OCI-LY3 (cell line): Measurements from ENCODE around the gene RAPGEFL1.

ENCODE experiments used
- H2AFZ ChIP-seq: fragments of 200-600, 300-600 bp; shearing (Covaris generic); 2 replicates; pipeline ENCODE4 v1.6.0; 2014; ENCODE audit warnings: antibody characterized with exemption, low read depth, low read length
- H3K27ac ChIP-seq: fragments of 200-600, 300-600 bp; sonication (generic); 2 replicates; pipeline ENCODE4 v1.5.1; 2014; ENCODE audit warnings: mild to moderate bottlenecking, low read length, moderate library complexity, mixed read lengths
- H3K27me3 ChIP-seq: fragments of 200-600, 300-600 bp; sonication (generic); 2 replicates; pipeline ENCODE4 v1.6.1; 2014; ENCODE audit warnings: low read depth, low read length, mixed read lengths
- H3K36me3 ChIP-seq: fragments of 200-600, 300-600 bp; sonication (generic); replicated peaks from 2 replicates; pipeline ENCODE3; 2014; ENCODE audit warnings: low read depth, low read length, mixed read lengths
- H3K4me1 ChIP-seq: fragments of 300-600, 200-600 bp; sonication (generic); 2 replicates; pipeline ENCODE4 v1.6.1; 2014; ENCODE audit warnings: low read length, mixed read lengths
- H3K4me2 ChIP-seq: fragments of 200-600, 300-600 bp; sonication (generic); 2 replicates; pipeline ENCODE4 v1.6.1; 2014; ENCODE audit warnings: low read length, mixed read lengths
- H3K4me3 ChIP-seq: fragments of 300-600, 200-600 bp; sonication (generic); 2 replicates; pipeline ENCODE4 v1.5.1; 2014; ENCODE audit warnings: antibody characterized with exemption, mild to moderate bottlenecking, low read length, moderate library complexity
- H3K79me2 ChIP-seq: fragments of 300-600, 200-600 bp; shearing (Covaris generic); 2 replicates; pipeline ENCODE4 v1.6.1; 2014; ENCODE audit warnings: mild to moderate bottlenecking, low read length, mixed read lengths
- H3K9ac ChIP-seq: fragments of 300-600, 200-600 bp; shearing (Covaris generic); 2 replicates; pipeline ENCODE4 v1.6.0; 2014; ENCODE audit warnings: mild to moderate bottlenecking, low read length, moderate library complexity
- H3K9me3 ChIP-seq: fragments of 200-600, 300-600 bp; shearing (Covaris generic); 2 replicates; pipeline ENCODE4 v1.6.1; 2014; ENCODE audit warnings: low read length, mixed read lengths; ENCODE audit not compliant: insufficient read depth
- H4K20me1 ChIP-seq: fragments of 200-600, 300-600 bp; sonication (generic); 2 replicates; pipeline ENCODE4 v1.6.1; 2016; ENCODE audit warnings: low read length, mixed read lengths; ENCODE audit not compliant: insufficient read depth
- CTCF ChIP-seq: fragments of 200-600, 300-600 bp; sonication (generic); IDR thresholded peaks from 2 replicates; pipeline ENCODE4 v1.5.1; 2014; ENCODE audit warnings: antibody characterized with exemption, low read length, low read depth
- EZH2phosphoT487 ChIP-seq: fragments of 200-600 bp; shearing (Covaris generic); IDR thresholded peaks from 2 replicates; pipeline ENCODE4 v1.6.1; 2018; ENCODE audit warnings: antibody characterized with exemption, mixed run types, low read depth

The RAPGEFL1 gene

GRCh38 chr17:40243761-40244160 is 66.5 kb downstream of the RAPGEFL1 start:
- H2AFZ ChIP-seq: no peak overlapping the region
- H3K9ac ChIP-seq: no peak overlapping the region
- H3K79me2 ChIP-seq: peaks cover 8% of the 10 kb centered on the region; the same call in 1 of the 2 replicates
- no peaks in the 10 kb centered on the region for H3K36me3 ChIP-seq
- peaks cover 13% of the 10 kb centered on the region; the same call in 1 of the 2 replicates for H4K20me1 ChIP-seq
- H3K27me3 ChIP-seq: no peaks in the 10 kb centered on the region
- H3K4me2 ChIP-seq: no peak overlapping the region
- H3K4me1 ChIP-seq: no peaks in the 10 kb centered on the region
- no peak overlapping the region for H3K4me3 ChIP-seq
- TF ChIP-seq EZH2phosphoT487 (no peak), CTCF (no peak)
- no peaks in the 10 kb centered on the region for H3K9me3 ChIP-seq
- no peak overlapping the region for H3K27ac ChIP-seq

GRCh38 chr17:40244255-40244654 is 67.0 kb downstream of the RAPGEFL1 start:
- peaks cover 13% of the 10 kb centered on the region; the same call in 1 of the 2 replicates for H4K20me1 ChIP-seq
- no peak overlapping the region for H3K27ac ChIP-seq
- H3K9me3 ChIP-seq: no peaks in the 10 kb centered on the region
- TF ChIP-seq CTCF: no peak
- no peak for TF ChIP-seq EZH2phosphoT487
- H3K4me1 ChIP-seq: no peaks in the 10 kb centered on the region
- H3K9ac ChIP-seq: no peak overlapping the region
- H3K27me3 ChIP-seq: no peaks in the 10 kb centered on the region
- no peak overlapping the region for H3K4me3 ChIP-seq
- H3K4me2 ChIP-seq: no peak overlapping the region
- no peak overlapping the region for H2AFZ ChIP-seq
- H3K79me2 ChIP-seq: peaks cover 8% of the 10 kb centered on the region; the same call in 1 of the 2 replicates
- H3K36me3 ChIP-seq: no peaks in the 10 kb centered on the region
